GM18505 (cell line): ENCODE data around the gene RBM33.

Source experiments
- ATAC-seq: cut with Tn5 transposase; IDR thresholded peaks from one replicate; pipeline ENCODE4 v1.9.1; 2021; ENCODE audit not compliant: unreplicated experiment
- POLR2A ChIP-seq: IDR thresholded peaks from 4 replicates; pipeline ENCODE4 v1.6.1; 2011; ENCODE audit warnings: borderline replicate concordance; ENCODE audit not compliant: insufficient read depth, insufficient read length; ENCODE audit errors: extremely low read depth

The RBM33 gene, protein sequence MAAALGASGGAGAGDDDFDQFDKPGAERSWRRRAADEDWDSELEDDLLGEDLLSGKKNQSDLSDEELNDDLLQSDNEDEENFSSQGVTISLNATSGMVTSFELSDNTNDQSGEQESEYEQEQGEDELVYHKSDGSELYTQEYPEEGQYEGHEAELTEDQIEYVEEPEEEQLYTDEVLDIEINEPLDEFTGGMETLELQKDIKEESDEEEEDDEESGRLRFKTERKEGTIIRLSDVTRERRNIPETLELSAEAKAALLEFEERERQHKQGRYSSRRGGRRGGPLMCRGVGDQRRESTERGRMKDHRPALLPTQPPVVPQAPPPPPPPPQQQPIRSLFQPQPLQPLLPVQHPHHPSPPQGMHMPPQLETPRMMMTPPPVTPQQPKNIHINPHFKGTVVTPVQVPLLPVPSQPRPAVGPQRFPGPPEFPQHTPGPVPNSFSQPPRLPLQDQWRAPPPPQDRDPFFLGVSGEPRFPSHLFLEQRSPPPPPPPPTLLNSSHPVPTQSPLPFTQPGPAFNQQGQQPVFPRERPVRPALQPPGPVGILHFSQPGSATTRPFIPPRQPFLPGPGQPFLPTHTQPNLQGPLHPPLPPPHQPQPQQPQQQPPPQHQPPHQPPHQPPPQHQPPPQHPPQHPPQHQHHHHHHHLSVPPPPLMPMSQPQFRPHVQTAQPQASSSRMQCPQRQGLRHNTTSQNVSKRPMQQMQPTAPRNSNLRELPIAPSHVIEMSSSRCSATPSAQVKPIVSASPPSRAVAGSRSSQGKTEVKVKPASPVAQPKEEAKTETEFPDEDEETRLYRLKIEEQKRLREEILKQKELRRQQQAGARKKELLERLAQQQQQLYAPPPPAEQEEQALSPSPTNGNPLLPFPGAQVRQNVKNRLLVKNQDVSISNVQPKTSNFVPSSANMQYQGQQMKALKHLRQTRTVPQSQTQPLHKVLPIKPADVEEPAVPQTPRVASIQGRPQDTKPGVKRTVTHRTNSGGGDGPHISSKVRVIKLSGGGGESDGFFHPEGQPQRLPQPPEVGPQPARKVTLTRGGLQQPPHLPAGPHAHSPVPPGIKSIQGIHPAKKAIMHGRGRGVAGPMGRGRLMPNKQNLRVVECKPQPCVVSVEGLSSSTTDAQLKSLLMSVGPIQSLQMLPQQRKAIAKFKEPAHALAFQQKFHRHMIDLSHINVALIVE

DNA sequence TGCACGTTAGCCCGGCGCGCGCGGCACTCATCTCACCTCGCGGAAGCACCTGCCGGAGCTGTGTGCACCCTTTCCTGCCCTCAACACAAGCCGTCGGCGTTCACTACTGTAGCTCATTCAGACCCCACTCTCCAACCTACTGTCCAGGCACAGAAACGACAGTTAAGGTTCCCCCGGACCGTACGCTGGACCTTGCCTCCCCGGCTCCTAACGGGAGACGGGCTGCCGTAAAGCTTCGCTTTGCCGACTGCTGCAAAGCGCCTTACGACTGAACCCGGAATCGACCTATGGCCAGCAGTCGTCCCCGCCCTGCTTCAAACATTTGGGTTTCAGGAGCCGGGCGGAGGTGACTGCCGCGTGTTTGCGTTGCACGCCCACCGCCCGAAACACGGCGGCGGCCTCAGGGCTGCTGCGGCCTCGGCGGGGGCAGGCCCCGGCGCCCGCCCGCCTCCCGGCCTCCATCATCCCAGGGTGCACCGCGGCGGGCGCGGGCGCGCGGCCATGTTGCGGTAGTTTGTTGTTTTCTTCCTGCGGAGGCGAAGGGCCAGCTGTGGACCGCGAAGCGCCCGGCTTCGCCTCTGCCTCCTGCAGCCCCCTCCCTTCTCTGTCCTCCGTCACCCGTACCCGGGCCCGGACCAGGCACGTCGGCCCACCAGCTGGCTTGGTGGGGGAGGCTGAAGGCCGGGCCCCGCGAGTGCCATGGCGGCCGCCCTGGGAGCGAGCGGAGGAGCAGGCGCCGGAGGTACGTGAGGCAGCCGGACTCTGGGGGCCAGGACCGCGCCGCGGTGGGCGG, at the start of gene RBM33:
TSS of gene RBM33 (plus strand) at position 484 of the 793 bp plus-strand sequence. CDS start at position 700, 216 bp downstream.
- peak; percentile 78 for ATAC-seq

DNA sequence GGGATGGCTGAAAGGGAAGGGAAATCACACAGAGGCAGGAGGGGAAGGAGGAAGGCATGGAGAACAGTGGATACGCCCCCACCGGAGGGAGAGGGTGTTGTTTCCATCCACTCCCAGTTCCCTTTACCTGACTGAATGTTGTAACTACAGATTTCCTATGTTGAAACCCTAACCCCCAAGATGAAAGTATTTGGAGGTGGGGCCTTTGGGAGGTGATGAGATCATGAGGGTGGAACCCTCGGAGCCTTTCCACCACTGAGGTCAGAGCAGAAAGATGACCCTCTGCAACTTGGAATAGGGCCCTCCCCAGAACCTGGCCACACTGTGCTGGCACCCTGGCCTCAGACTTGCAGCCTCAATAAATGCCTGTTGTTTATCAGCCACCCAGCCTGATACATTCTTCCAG, 49.5 kb upstream of the RBM33 start:
- no peak for TF ChIP-seq POLR2A
- no peak for ATAC-seq

More for the DNA sequence above, at the start of gene RBM33:
- TF ChIP-seq POLR2A = peak; percentile 92

DNA sequence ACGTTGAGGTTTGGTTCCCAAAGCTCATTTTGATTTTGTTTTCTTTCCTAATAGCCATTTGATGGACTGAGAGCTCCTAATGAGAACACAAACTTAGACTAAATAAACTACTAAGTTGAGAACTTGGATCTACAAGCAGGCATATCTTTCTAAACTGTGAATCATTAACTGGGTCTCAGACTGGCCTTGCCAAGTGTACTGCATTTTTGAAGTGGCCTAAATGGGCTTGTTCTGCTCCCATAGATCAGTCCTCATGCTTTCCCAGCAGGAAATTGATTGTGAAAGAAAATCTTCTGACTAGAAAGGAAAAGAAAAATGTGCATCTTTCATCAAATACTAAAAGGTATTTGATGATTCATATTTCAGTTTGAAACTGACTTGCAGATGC, 46.7 kb upstream of the RBM33 start:
- TF ChIP-seq POLR2A = no peak
- ATAC-seq = no peak

DNA sequence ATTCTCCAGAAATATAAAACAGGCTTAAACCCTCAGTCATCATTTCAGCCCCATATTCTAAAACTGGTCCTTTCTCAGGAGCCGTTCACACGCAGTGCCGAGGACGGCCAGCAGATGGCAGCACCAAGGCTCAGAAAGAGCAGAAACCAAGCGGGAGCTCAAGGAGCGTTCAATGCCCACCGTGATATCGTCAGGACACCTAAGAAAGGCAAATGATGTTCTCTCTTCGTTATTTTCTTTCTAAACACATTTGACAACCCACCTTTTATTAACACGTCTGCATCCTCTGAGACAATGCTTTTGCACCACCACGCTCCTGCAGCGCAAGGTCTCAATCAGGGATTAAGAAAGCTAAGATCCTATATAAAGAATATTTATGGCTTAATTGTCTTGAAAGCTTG, 45.7 kb upstream of the RBM33 start:
- ATAC-seq = peak; percentile 87
- TF ChIP-seq POLR2A = no peak

DNA sequence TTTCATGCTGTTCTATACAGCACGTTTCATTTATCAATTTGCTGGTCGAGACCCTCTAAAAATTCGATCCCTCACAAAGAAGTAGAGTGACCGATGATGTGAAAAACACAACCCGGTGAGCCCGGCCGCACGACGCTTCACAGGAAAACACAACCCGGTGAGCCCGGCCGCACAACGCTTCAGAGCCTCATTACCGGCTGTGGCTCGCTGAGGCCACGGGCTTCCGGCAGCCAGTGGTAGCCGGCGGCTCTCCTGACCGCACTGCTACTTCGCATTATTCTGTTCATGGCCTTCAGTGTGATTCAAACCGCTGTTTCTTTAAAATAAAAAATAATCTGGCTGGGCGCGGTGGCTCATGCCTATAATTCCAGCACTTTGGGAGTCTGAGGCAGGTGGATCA, 42.3 kb upstream of the RBM33 start:
- TF ChIP-seq POLR2A = no peak
- ATAC-seq = no peak

DNA sequence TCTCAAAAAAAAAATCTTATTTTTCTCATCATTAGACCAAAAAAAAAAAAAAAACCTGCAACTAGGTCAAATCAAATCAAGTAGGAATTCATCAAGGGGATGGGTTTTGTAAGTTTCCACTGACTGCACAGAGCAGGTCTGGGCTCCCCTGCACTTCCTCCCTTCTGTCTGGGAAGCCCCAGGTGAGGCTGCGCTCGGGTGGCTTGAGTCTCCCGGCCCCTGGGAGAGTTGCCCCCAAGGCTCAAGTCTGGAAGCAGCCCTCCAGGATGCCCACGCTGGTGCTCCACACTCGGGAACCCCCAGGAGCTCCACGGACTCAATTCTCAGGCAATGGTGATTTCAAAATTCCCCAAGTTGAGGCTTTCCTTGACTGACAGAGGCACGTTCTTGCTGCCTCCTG, 41.7 kb upstream of the RBM33 start:
- TF ChIP-seq POLR2A = no peak
- ATAC-seq = no peak

DNA sequence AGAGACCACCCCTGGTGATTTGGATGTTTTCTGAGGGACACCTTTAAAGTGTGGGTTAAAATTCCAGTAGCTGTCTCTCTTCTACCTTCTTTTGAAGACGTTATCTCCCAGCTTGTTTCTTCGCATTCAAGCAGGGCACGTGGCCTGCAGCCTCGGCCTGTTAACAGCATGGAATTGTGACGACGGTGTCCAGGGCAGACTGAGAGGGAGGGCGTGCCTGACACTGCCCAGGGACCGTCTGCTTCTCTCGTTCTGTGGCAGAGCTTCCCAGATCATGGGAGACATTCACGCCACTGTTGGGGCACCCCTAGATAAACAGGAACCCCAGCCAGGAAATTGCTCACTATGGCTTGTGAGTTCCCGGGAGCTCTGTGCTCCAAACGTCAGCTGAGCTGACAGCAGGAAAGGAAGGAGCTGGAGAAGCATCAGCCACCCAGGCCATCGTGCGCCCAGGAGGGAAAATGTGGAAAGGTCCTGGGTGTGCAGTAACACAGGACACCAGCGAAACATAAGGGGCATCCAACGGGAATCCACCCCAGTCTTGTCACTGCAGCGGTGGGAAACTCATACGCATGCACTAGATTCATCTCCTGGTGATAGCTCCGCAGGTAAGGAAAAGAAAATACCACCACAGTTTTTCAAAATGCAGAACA, 41.1 kb upstream of the RBM33 start:
- TF ChIP-seq POLR2A = no peak
- ATAC-seq = no peak

DNA sequence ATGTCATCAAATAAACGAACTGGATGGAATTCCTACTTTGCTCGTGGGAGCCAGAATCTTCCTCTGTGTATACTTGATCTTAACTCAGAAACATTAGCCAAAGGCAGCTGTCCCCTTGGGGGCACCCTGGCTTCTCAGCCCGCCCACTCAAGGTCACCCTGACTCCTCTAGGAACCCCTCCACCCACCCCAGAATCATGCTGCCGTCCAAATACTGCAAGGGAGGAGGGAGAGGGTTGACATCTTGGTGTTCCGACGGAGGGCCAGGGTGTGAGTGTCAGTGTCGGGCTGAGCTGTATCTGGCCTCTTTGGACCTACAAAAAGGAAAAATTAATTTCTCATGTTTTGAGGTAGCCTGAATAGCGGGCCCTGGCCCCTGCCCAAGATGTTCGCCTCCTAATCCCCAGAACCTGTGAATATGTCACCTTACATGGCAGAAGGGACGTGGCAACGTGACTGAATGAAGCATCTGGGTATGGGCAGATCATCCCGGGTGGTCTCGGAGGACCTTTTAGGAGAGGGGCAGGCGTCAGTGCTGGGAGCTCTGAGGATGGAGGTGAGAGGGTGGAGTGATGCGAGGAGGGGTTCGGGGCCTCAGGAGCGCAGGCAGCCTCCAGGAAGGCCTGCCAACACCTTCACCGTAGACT, 40.5 kb upstream of the RBM33 start:
- TF ChIP-seq POLR2A = no peak
- no peak for ATAC-seq

DNA sequence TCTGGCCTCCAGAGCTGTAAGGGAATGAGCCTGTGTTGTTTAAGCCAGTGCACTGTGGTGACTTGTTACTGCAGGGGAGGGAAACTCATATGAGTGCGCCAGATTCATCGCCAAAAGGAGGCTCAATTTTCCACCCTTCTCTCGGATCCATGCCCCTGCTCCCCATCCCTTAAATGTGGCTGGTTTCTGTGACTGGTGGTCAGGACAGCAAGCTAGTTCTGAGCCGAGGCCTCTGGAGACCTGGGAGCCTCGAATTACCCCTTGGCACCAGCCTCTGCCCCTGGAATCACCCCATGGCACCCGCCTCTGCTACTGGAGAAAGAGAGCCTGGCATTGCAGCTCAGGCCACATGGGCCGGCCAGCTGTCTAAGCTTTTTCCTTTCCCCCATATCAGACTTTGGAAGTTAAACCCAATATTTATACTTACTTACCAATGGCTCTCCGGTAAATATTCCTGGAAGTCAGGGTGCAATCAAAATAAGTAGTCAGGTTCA, 39.9 kb upstream of the RBM33 start:
- TF ChIP-seq POLR2A = no peak
- ATAC-seq = no peak

DNA sequence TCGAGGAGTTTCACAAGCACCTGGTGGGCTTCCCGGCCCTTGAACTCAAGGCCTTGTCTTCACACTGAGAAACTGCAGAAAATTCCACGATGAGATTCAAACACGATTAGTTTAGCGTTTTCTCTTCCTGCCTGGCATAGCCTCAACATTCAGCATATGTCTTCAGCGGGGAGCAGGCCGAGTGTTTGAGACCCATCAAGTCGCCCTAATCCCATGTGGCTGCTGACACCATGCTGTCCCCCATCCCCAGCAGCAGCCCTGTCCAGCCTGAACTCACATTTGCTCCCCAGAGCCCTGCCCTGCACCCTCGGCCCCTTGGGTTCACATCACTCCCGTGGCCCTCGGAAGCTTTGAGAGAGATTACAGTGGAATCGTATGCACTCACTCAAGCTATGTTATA, 35.3 kb upstream of the RBM33 start:
- no peak for ATAC-seq
- no peak for TF ChIP-seq POLR2A

DNA sequence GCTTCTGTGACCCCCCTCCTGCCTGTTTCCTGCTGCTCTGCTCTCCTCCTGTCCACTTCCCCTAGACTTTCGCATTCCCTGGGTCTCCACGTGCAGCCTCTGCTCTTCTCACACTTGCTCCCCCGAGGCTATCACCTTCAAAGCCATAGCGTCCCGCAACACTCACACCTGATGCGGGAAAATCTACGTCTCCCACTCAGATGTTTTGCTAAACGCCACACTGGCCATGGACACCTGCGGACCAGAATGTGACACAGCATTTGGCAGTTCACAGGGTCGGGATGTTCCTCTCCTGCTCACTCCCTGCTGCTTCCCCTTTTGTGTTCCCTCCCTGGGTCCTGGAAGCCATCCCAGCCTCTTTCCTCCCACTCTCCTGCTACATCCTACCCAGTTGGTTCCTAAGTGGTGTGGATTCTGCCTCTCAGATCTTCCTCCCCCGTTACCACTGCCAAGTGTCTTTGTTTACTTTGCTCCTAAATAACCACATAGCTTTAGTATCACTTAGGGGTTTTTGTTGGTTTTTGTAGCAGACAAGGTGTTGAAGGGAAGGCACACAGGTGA, 33.7 kb upstream of the RBM33 start:
- ATAC-seq = no peak
- TF ChIP-seq POLR2A = no peak

DNA sequence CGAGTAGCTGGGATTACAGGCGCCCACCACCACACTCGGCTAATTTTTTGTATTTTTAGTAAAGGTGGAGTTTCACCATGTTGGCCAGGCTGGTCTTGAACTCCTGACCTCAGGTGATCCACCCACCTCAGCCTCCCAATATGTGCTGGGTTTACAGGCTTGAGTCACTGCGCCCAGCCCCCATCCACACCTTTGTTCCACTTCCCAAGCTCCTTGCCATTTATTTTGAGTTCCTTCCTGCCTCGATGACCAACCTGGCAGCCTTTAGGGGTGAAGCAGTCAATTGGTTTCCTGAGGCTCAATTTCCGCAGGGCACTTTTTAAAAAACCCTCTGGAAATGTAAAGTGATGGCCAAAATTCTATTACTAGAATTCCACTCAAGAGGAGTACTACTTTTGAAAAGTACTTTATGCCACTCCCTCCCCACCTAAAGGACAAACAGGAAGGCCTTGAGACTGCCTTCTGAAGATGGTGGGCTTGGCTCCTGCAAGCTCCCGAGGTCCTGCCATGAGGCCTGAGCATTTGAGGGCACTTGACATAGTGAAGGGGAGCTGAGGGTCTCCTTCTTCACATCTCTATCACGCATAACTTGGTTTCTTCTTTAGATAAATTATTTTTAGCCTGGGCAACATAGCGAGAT, 32.5 kb upstream of the RBM33 start:
- ATAC-seq = no peak

More for the DNA sequence above, 32.5 kb upstream of the RBM33 start:
- TF ChIP-seq POLR2A = no peak
